IMR-90 (cell line): ENCODE data around the gene CAPS2. TPM values are rescaled to one million over a fixed set of nuclear protein-coding genes. Genes with fewer than 3 reads are reported as not detected.

Source experiments
- ATAC-seq: fragments of 200-7000 bp; cut with Tn5 transposase; 2 replicates; pipeline ENCODE4 v1.9.1; 2020; ENCODE audit warnings: low read depth, mild to moderate bottlenecking, moderate library complexity
- BruUV-seq: library from RNA; stranded (reverse); fragments of 400-500 nt; replicated peaks from 2 replicates; lab custom pipeline; 2021; lab: Mats Ljungman, UMichigan
- CTCF ChIA-PET: fragments of 300-600 bp; formaldehyde crosslinking; extraction: SDS; loops from one replicate; lab custom pipeline; 2021; ENCODE audit warnings: antibody characterized with exemption; lab: Yijun Ruan, JAX
- POLR2A ChIA-PET: fragments of 300-600 bp; sonication (Branson Sonifier 250); formaldehyde crosslinking; loops from one replicate; lab custom pipeline; 2022; ENCODE audit warnings: antibody characterized with exemption; ENCODE audit not compliant: unreplicated experiment; lab: Charles Lee
- DNase-seq: peaks from one replicate; pipeline ENCODE4 v3.0.0; 2013
- H2AFZ ChIP-seq: replicated peaks from 2 replicates; pipeline ENCODE3; 2013; ENCODE audit warnings: low read length, mild to moderate bottlenecking; ENCODE audit not compliant: poor library complexity
- H2AK5ac ChIP-seq: 2 replicates; pipeline ENCODE4 v1.6.1; 2013; ENCODE audit warnings: low read depth, low read length, inconsistent platforms
- H2AK9ac ChIP-seq: replicated peaks from 2 replicates; pipeline ENCODE3; 2013; ENCODE audit warnings: mild to moderate bottlenecking, low read depth, low read length, moderate library complexity; ENCODE audit not compliant: poor library complexity
- H2BK120ac ChIP-seq: 2 replicates; pipeline ENCODE4 v1.6.1; 2013; ENCODE audit warnings: low read depth, low read length, inconsistent platforms
- H2BK15ac ChIP-seq: 3 replicates; pipeline ENCODE4 v1.6.1; 2013; ENCODE audit warnings: low read depth, low read length, inconsistent platforms
- H2BK20ac ChIP-seq: 2 replicates; pipeline ENCODE4 v1.6.1; 2013; ENCODE audit warnings: low read depth, mild to moderate bottlenecking, inconsistent platforms, low read length, moderate library complexity
- H2BK5ac ChIP-seq: 2 replicates; pipeline ENCODE4 v1.6.1; 2013; ENCODE audit warnings: mild to moderate bottlenecking, low read depth, low read length, inconsistent platforms; ENCODE audit not compliant: poor library complexity, severe bottlenecking
- H3K14ac ChIP-seq: replicated peaks from 2 replicates; pipeline ENCODE4 v1.6.1; 2013; ENCODE audit warnings: low read depth, low read length, inconsistent platforms
- H3K18ac ChIP-seq: 2 replicates; pipeline ENCODE4 v1.6.1; 2013; ENCODE audit warnings: low read depth, low read length, control low read depth
- H3K23ac ChIP-seq: 2 replicates; pipeline ENCODE4 v1.6.1; 2013; ENCODE audit warnings: low read depth, low read length, inconsistent platforms
- H3K27ac ChIP-seq: 2 replicates; pipeline ENCODE4 v1.5.1; 2013; ENCODE audit warnings: mild to moderate bottlenecking, control low read depth, low read length; ENCODE audit not compliant: insufficient read depth
- H3K27me3 ChIP-seq: 2 replicates; pipeline ENCODE4 v1.6.1; 2013; ENCODE audit warnings: low read length; ENCODE audit not compliant: control insufficient read depth, insufficient read depth
- H3K36me3 ChIP-seq: 2 replicates; pipeline ENCODE4 v1.6.1; 2013; ENCODE audit warnings: low read length, mixed read lengths; ENCODE audit not compliant: control insufficient read depth, insufficient read depth
- H3K4ac ChIP-seq: 2 replicates; pipeline ENCODE4 v1.6.1; 2013; ENCODE audit warnings: low read depth, low read length, inconsistent platforms
- H3K4me1 ChIP-seq: 2 replicates; pipeline ENCODE4 v1.6.1; 2013; ENCODE audit warnings: low read length, mixed read lengths; ENCODE audit not compliant: control insufficient read depth, insufficient read depth
- H3K4me2 ChIP-seq: 2 replicates; pipeline ENCODE4 v1.6.1; 2013; ENCODE audit warnings: low read depth, mild to moderate bottlenecking, control low read depth, low read length, moderate library complexity
- H3K4me3 ChIP-seq: 2 replicates; pipeline ENCODE4 v1.5.1; 2013; ENCODE audit warnings: low read depth, mild to moderate bottlenecking, control low read depth, low read length, moderate library complexity; ENCODE audit not compliant: insufficient read depth
- H3K56ac ChIP-seq: 2 replicates; pipeline ENCODE4 v1.6.1; 2013; ENCODE audit warnings: low read length, inconsistent platforms; ENCODE audit not compliant: insufficient read depth; ENCODE audit errors: extremely low read depth
- H3K79me1 ChIP-seq, 2 experiments: 2 replicates each; pipeline ENCODE4 v1.6.1; 2013; ENCODE audit warnings: low read length in 2 of 2, inconsistent platforms in 1 of 2, low read depth in 1 of 2
- H3K9ac ChIP-seq: 2 replicates; pipeline ENCODE4 v1.6.1; 2013; ENCODE audit warnings: low read depth, low read length, control low read depth
- H3K9me1 ChIP-seq: 2 replicates; pipeline ENCODE4 v1.6.1; 2013; ENCODE audit warnings: low read length, inconsistent platforms; ENCODE audit not compliant: insufficient read depth
- H3K9me3 ChIP-seq: 2 replicates; pipeline ENCODE4 v1.6.1; 2013; ENCODE audit warnings: low read length; ENCODE audit not compliant: control insufficient read depth, insufficient read depth
- H4K20me1 ChIP-seq: 2 replicates; pipeline ENCODE4 v1.6.1; 2013; ENCODE audit warnings: low read length, inconsistent platforms; ENCODE audit not compliant: insufficient read depth
- H4K5ac ChIP-seq: 2 replicates; pipeline ENCODE4 v1.6.1; 2013; ENCODE audit warnings: mild to moderate bottlenecking, low read depth, low read length, control low read depth
- H4K8ac ChIP-seq, 2 experiments: 2 replicates each; pipeline ENCODE4 v1.6.1; 2013; ENCODE audit warnings: low read depth in 2 of 2, low read length in 2 of 2, control low read depth in 1 of 2, inconsistent platforms in 1 of 2
- H4K91ac ChIP-seq: 2 replicates; pipeline ENCODE4 v1.6.1; 2013; ENCODE audit warnings: low read depth, low read length, inconsistent platforms; ENCODE audit not compliant: insufficient read depth
- CEBPB ChIP-seq: IDR thresholded peaks from 2 replicates; pipeline ENCODE4 v1.6.1; 2012; ENCODE audit warnings: low read depth, low read length, improper control_type of control experiment
- ELK1 ChIP-seq: fragments of 150-350 bp; IDR thresholded peaks from 2 replicates; pipeline ENCODE4 v1.6.1; 2016; ENCODE audit warnings: low read depth, mild to moderate bottlenecking, low read length, moderate library complexity, borderline replicate concordance
- WGBS, 2 experiments: methylation state at CpG; one replicate each; pipeline versions ENCODE4 v1.1.5 to v1.1.7; 2013; ENCODE audit warnings: missing lambda C conversion rate in 2 of 2; ENCODE audit not compliant: insufficient read length in 1 of 2; ENCODE audit errors: extremely low coverage in 2 of 2; 5-methylcytosine and 5-hydroxymethylcytosine counted together
- dilution Hi-C: fragments of 300-500 bp; cut with HindIII; formaldehyde crosslinking; loops from one replicate; pipeline ENCODE4 v1.14.3; 2018; ENCODE audit warnings: low sequenced_read_pairs; ENCODE audit not compliant: unreplicated experiment
- in situ Hi-C: fragments of 300-500 bp; cut with MboI; formaldehyde crosslinking; loops from 3 replicates; pipeline ENCODE4 v1.14.3; 2019; ENCODE audit warnings: low sequenced_read_pairs, inconsistent platforms, mixed read lengths
- intact Hi-C: fragments of 100-400 bp; cut with micrococcal nuclease; formaldehyde crosslinking; loops from 2 replicates; pipeline ENCODE4 v1.10.0; 2022
- polyA plus RNA-seq, 3 experiments: library from polyadenylated mRNA; depleted of rRNA; stranded (reverse); fragments of >200 nt; gene quantifications; 2 replicates each; pipeline ENCODE4 v1.2.3, GENCODE V29; 2012; ENCODE audit warnings: low replicate concordance in 1 of 3
- total RNA-seq: library from RNA; depleted of rRNA; stranded (reverse); fragments of >200 nt; gene quantifications from 2 replicates; pipeline ENCODE4 v1.2.3, GENCODE V29; 2012

Gene CAPS2
- total and polyA plus RNA-seq, 2 of the 4 experiments (the other 2 are of a cell fraction), result 1.2 to 2.7 TPM

- dilution Hi-C loops, result no loop called here
- no peak overlapping the region for H4K91ac ChIP-seq
- H3K56ac ChIP-seq, result no peak overlapping the region
- H3K23ac ChIP-seq, result no peak overlapping the region
- H2BK5ac ChIP-seq, result no peak overlapping the region
- H3K9me3 ChIP-seq, result no peaks in the 10 kb centered on the region
- H3K4ac ChIP-seq, result no peak overlapping the region
- BruUV-seq, result no TSS peak
- H2BK15ac ChIP-seq, result no peak overlapping the region
- no peak overlapping the region for H2BK120ac ChIP-seq
- no peak overlapping the region for H4K8ac ChIP-seq
- no peaks in the 10 kb centered on the region for H3K9me1 ChIP-seq
- H2AK5ac ChIP-seq, result no peak overlapping the region
- POLR2A ChIA-PET, result no interaction called here
- H3K4me2 ChIP-seq, result no peak overlapping the region
- no peak overlapping the region for H3K27ac ChIP-seq
- no peak overlapping the region for H3K14ac ChIP-seq
- ATAC-seq, result no peak
- H3K27me3 ChIP-seq, result no peaks in the 10 kb centered on the region
- no peak overlapping the region for H3K4me3 ChIP-seq
- in situ Hi-C loops, result no loop called here
- H3K9ac ChIP-seq, result no peak overlapping the region
- no peak overlapping the region for H2AFZ ChIP-seq
- intact Hi-C loops, result no loop called here
- H3K79me1 ChIP-seq, result no peaks in the 10 kb centered on the region
- no peaks in the 10 kb centered on the region for H4K20me1 ChIP-seq
- H3K18ac ChIP-seq, result no peak overlapping the region
- no CpG with 5 or more reads among the region's 2 CpGs for WGBS, 2 experiments
- H2AK9ac ChIP-seq, result no peak overlapping the region
- CTCF ChIA-PET, result no interaction called here
- H2BK20ac ChIP-seq, result no peak overlapping the region
- no peaks in the 10 kb centered on the region for H3K36me3 ChIP-seq
- no peak overlapping the region for H4K5ac ChIP-seq
- DNase-seq, result no peak
- no peaks in the 10 kb centered on the region for H3K4me1 ChIP-seq
- TF ChIP-seq ELK1, result no peak
- peak; percentile 69 for TF ChIP-seq CEBPB
These were observed 21.8 kb downstream of the CAPS2 start for GRCh38 chr12:75308279-75308678.
